GM19452 (cell line): ENCODE data around the gene TM4SF1.
"Not testable (repeated sequence)": the region's sequence is repeated elsewhere in the genome, so short reads cannot be mapped to it uniquely, and the experiment has no call there.

Experiments
- ATAC-seq: cut with Tn5 transposase; IDR thresholded peaks from one replicate; pipeline ENCODE4 v1.9.1; 2021; ENCODE audit not compliant: unreplicated experiment

Gene TM4SF1

DNA sequence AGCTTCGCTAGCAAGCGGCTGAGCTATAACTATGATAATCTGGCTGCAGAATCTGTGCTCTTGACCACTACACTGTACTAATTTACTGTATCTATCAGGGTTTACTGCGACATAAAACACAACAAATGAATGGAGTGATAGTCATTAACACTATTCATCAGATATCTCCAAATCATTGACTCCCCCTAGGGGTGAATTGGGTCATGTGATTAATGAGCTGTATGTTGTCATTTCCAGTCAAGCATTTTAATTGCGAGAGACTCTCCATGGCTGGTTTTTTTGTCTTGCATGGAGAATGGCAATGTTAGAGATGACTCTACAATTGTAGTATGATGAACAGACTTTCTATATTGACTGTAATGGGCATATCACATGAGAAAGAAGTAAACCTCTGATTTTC, 33.5 kb downstream of the TM4SF1 start:
- no peak for ATAC-seq

DNA sequence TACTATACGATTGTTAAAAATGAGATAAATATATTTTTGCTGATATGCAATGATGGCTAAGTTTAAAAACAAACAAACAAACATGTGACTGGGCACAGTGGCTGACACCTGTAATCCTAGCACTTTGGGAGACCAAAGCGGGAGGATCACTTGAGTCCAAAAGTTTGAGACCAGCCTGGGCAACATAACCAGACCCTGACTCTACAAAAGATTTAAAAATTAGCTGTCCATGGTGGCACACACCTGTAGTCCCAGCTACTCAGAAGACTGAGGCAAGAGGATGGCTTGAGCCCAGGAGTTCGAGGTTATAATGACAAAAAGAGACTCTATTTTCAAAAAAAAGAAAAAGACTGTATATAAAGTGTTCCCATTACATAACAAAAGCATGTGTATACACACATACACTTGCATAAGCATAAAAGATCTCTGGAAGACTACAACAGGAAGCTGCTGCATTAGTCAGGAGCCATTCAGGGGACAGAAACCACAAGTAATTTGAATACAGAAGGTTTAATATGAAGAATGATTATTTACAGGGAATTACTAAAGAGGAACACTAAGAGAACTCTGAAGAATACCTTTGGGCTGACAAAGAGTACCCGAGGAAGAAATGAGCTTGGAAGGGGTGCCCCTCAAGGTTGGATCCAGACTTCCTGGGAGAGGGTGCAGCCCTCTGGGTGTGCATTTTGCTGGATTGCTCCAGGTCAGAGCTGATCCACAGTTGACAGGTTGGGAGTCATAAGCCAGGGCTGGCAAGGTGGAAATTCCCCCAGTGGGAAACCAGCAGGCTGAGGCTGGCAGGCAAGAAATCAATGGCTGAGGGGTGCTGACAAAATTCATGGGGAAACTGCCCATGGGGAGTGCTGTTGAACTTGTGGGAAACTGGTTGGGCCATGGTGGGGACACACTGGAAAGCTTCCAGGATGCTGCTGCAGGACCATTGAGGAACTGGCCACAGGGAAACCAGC, 34.8 kb downstream of the TM4SF1 start:
- no peak for ATAC-seq

DNA sequence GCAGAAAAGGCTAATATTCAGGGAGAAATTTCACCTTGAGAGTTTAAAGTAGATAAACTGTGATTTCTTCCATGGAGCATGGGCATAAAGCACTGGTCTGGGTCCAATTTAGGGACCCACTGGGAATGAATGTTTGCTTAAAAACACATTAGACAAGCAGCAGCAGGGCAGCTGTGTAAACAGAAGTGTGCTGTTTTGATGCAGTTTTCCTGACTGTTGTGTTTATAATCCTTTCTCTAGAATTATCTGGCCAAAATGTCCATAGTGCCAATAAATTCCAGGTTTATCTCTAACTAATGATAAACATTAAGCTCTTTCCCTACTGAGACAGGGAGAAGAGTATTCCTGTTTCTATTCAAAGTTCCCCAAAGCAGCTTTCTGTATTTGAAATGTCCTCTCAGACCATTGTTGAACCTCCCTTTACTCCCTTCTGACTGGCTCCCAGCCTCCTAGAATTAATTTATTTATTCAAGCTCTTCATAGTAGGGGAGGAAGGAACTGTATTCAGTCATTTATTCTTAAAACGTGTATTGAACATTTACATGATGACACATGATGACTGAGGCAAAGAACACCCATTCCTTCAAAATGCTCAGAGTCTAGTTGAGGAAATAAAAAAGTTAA, 37.0 kb downstream of the TM4SF1 start:
- no peak for ATAC-seq

DNA sequence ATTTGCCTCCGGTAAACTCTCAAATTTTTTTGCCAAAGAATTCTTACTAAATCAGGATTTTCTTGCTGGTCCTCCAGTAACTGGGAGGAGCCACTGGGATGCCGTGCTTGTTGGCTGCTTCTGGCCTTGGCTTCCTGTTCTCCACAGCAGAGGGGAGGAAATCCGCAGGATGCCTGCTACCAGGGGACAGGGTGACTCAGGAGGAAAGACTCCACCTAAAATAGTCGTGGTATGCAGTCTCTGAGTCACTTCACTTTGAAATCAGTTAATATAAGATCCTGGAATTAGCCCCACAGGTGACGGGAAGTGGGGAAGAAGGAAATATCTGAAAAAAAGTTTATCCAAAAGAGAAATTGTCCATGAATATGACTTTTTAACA, 37.5 kb downstream of the TM4SF1 start:
- no peak for ATAC-seq

DNA sequence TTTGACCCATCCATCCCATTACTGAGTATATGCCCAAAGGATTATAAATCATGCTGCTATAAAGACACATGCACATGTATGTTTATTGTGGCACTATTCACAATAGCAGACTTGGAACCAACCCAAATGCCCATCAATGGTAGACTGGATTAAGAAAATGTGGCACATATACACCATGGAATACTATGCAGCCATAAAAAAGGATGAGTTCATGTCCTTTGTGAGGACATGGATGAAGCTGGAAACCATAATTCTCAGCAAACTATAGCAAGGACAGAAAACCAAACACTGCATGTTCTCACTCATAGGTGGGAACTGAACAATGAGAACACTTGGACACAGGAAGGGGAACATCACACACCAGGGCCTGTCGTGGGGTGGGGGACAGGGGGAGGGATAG, 40.0 kb downstream of the TM4SF1 start:
- not testable (repeated sequence) for ATAC-seq

DNA sequence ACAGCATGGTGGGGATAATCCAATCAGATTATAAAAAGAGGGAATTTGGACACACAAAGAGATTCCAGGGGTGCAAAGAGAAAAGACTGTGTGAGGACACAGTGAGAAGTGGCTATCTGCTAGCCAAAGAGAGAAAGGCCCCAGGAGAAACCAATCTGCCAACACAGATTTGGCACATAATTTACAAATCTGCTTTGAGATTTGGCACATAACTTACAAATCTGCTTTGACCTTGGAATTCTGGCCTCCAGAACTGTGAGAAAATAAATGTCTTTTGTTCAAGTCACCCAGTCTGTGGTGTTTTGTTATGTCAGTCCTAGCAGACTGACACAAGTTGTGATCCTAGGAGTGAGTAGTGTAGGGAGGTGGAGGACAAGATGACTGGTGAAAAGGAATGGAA, 40.5 kb downstream of the TM4SF1 start:
- no peak for ATAC-seq

DNA sequence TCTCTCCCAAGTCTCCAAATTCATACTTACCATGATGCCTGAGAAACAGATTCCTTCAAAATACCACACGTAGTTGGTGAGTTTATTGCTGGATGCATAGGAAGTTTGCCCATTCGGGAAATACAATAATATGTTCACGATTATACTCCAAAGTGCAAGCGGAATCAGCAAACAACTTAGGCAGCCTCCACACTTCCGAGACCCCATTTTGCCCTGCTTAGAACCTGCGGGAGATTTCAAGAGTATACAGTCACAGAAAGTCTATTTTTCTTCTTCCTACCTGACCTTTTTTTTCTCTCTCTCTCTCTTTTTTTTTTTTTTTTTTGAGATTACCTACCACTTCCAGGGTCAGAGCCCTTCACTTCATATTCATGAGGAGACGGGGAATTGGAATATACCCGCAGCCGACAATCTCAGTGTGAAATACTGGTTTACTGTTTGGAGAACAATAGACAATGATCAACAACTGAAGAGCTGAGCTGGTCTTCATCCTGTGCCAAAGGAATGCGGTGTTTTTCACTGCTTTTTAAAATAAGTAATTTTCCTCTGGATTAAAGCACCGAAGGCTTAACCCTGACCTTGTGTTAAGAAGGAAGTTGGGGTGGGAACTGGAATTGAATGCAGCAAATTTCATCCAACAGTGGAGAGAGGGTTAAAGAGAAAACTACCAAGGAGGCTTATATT, 44.1 kb downstream of the TM4SF1 start, which contains the start of gene TM4SF18:
Gene TM4SF18 (minus strand): TSS at position 461 of the 684 bp plus-strand sequence. CDS start 254 bp downstream, at position 207.
- ATAC-seq, result no peak

DNA sequence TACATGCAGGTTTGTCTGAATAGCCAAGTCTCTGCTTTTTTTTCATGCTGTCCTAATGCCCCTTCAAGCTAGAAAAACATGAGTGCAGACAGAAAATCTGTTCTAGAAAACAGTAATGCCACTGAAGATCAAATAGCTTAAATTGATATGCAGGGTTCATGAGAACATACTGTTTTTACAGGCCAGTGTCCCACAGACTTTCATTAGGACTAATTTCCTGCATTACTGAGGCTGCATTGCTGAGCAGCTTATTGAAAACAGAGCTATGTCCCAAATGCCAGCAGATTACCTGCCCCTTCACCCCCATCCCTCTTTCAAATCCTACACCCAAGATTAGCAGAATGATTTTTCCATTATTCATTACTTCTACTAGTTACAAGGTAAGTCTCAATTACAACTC, 44.7 kb downstream of the TM4SF1 start:
- ATAC-seq, result no peak

DNA sequence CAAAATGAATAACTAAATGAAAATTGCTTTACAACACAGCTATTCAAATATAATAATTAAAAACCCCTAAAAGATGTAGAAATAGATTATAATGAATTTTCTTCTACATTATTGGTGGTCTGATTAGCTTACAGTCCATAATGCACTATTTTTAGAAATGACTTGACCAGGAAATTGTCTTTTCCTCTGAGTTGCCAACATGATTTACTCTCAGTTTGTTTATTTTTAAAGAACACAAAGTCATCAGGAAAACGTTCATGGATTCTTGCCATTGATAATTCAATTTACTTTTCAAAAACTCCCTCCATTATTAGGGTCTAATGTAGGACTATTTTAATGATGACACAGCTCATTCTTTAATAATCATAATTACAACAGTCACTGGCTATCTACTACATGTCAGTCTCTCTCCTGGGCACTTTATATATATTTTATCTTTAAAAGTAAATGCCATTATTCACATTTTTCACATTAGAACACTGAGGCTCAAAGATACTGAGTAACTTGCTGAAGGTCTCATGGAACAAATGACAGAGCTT, 45.2 kb downstream of the TM4SF1 start:
- no peak for ATAC-seq

DNA sequence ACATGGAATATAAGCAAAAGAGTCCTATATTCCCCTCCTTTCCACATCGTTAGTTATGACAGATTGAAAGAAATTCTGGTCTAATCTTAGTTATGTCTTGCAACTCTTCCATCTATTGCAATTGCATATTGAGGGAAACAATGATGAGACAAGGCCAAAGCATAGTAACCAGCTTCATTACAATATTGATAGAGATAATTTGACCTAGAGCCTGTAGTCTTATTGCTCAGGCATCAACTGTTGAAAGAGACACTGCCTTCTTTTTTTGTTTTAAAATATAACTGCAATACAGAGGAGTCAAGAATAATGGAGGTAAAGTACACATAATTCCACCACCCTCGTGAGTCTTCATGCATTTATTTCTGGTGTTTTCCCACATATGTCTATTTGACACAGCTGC, 46.1 kb downstream of the TM4SF1 start:
- ATAC-seq, result no peak

DNA sequence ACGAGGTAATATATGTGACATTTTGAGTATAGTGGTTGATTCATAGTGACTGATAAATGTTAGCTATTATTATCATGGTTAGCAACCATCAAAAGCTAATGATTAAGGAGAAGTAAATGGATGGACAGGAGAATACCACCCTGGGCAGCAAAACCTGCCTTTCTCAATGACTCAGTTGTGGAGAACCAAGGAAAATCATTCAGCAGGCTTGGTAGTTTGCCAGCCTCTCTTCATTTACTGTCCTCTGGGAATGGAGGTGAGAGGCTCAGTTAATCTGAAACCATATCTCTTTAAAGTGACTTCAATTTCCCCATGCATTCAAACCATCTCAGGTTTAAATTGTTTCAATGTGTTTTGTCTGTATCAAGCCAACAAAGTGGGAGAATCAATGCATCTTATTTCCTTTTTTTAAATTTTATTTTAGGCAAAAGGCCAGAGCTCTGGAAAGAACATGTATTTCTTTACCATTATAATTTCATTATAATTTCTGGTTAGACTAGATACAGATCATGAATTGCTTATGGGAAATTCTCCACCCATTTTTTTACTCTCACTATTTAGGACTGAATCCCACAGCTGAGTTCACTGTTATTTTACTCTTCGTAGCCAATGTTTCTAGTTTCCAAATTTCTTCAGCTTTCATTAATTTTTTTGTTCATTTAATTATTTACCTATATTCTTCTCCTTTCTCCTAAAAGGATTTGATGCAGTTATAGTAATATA, 46.7 kb downstream of the TM4SF1 start:
- ATAC-seq, result no peak

DNA sequence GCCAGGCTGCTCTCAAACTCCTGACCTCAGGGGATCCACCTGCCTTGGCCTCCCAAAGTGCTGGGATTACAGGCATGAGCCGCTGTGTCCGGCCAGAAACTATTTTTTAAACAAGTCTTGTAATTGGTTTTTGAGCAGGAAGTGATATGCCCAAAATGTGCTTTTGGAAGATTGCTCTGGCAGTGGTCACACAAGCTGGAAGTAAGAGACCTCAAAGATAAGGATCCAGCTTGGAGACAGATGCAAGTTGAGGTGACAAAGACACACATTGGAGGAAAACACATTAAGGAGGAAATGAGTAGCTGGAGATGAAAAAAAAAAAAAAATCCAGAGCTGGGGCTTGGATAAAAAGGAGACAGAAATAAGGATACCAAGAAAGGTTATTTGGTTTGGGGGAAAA, 50.3 kb downstream of the TM4SF1 start:
- ATAC-seq, result no peak

DNA sequence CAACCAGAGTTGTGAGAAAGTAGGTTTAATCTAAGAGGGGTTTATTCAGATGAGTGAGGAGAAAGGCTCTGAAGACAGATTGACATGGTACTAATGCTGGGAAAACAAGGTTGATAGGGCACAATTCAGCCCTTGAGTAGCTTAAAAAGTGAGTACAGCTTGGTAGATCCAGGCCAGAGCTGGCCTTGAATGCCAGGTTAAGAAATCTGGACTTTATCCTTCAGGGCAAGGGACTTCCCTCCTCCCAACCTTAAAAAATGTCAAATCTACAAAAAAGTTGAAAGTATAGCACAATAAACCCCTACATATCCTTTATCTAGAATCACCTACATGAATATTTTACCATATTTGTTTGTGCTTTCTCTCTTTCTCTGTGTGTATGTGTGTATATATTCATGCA, 51.9 kb downstream of the TM4SF1 start:
- no peak for ATAC-seq

DNA sequence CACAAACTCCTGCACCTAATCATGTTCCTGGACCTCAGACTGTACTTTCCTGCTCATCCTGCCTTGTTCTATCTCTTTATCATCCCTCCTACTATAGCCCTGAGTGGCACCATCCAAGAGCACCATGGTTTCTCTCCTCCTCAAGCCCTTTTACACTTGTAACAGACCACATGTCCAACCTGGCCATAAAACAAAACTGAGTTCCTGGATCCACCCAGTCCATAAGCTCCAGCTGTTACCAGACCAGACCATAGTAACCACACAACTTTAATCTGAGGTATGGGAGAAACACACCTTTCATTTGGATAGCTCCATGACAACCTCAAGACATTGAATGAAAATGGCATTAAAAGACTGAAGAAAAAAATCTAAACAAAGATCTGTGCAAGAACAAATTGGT, 53.1 kb downstream of the TM4SF1 start:
- no peak for ATAC-seq

DNA sequence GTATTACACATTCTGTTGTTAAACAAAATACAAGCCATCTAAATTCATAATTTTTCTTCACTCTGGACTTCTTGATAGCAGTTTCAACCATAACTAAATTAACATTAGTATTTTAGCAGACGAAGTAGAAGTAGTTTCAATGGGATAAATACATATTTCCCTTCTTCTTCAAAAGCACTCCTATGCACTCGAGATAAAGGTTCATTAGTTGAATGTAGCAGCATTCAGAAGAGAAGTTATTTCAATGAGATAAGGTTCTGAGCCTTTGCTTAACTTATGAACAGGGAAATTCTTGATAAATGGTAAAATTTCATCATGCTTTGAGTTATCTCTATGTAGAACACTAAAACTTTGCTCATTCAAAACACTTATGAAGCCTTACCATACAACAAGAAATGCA, 55.8 kb downstream of the TM4SF1 start:
- ATAC-seq, result no peak

DNA sequence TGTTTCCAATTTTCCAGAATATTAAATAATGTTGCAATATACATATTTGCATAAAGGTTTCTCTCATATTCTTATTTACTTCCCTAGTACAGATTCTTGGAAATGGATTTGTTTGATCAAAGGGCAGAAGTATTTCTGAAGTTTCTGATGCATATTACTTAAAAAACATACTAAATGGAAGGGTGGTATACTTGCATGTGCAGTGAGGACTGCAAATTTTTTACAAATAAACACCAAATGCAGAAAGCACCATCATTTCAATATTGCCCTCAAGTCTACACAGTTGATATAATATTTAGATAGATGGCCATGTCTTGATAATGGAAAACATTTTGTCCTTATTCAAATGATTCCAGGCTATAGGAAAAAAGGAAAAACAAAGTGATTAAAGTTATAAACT, 56.3 kb downstream of the TM4SF1 start:
- ATAC-seq, result no peak

DNA sequence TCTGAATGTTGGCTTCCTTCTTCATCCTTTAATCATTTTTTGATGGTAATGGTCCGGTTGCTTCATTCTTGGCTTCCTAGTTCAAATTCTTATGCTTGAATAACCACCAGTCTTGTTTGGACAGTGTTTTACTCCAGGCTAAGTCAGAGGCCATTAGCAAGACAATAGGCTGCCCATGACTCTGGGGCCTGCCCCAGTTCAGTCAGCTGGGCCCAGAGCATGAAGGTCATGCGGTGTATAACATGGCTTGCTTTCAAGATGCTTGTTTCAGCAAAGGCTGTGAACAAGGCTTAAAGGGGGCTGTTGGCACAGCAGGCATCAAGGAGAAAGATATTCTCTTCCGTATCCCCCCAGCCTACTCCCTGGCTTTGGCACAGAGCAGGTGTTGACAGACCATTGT, 57.7 kb downstream of the TM4SF1 start:
- ATAC-seq, result no peak
